GM23248 (cell line): ENCODE data around the gene SECISBP2L. TPM values are rescaled to one million over a fixed set of nuclear protein-coding genes. Genes with fewer than 3 reads are reported as not detected.

ENCODE experiments used
- DNase-seq: peaks from one replicate; pipeline ENCODE4 v3.0.0-alpha.2; 2015
- H2AFZ ChIP-seq: fragments of 200-600 bp; sonication (generic); 2 replicates; pipeline ENCODE4 v1.6.1; 2016; ENCODE audit warnings: antibody characterized with exemption
- H3F3A ChIP-seq: fragments of 200-600 bp; sonication (generic); 2 replicates; pipeline ENCODE4 v1.6.1; 2016; ENCODE audit warnings: mild to moderate bottlenecking, antibody characterized with exemption, mixed run types; ENCODE audit not compliant: insufficient read depth
- H3K27ac ChIP-seq: fragments of 200-600 bp; sonication (generic); 2 replicates; pipeline ENCODE4 v1.5.1; 2016; ENCODE audit warnings: mild to moderate bottlenecking
- H3K27me3 ChIP-seq: fragments of 200-600 bp; sonication (generic); replicated peaks from 2 replicates; pipeline ENCODE4 v1.6.1; 2016; ENCODE audit warnings: mild to moderate bottlenecking; ENCODE audit not compliant: insufficient read depth
- H3K36me3 ChIP-seq: fragments of 200-600 bp; sonication (generic); 2 replicates; pipeline ENCODE4 v1.6.1; 2016; ENCODE audit warnings: low read depth, mild to moderate bottlenecking
- H3K4me1 ChIP-seq: fragments of 200-600 bp; sonication (generic); 2 replicates; pipeline ENCODE4 v1.6.1; 2016; ENCODE audit warnings: mild to moderate bottlenecking; ENCODE audit not compliant: insufficient read depth
- H3K4me2 ChIP-seq: fragments of 200-600 bp; sonication (generic); one replicate; pipeline ENCODE4 v1.6.1; 2016; ENCODE audit warnings: mild to moderate bottlenecking; ENCODE audit not compliant: unreplicated experiment
- H3K4me3 ChIP-seq: fragments of 200-600 bp; sonication (generic); 2 replicates; pipeline ENCODE4 v1.5.1; 2016; ENCODE audit warnings: mild to moderate bottlenecking
- H3K79me2 ChIP-seq: fragments of 200-600 bp; sonication (generic); 2 replicates; pipeline ENCODE4 v1.6.1; 2016; ENCODE audit warnings: mild to moderate bottlenecking; ENCODE audit not compliant: insufficient read depth
- H3K9ac ChIP-seq: fragments of 200-600 bp; sonication (generic); 2 replicates; pipeline ENCODE4 v1.6.1; 2016; ENCODE audit warnings: mild to moderate bottlenecking
- H3K9me2 ChIP-seq: fragments of 200-600 bp; sonication (generic); 2 replicates; pipeline ENCODE4 v1.6.1; 2016; ENCODE audit warnings: mixed run types, mild to moderate bottlenecking, moderate library complexity; ENCODE audit not compliant: insufficient read depth
- H3K9me3 ChIP-seq: fragments of 200-600 bp; sonication (generic); one replicate; pipeline ENCODE4 v1.6.1; 2017; ENCODE audit warnings: low read depth
- H4K20me1 ChIP-seq: fragments of 200-600 bp; sonication (generic); 2 replicates; pipeline ENCODE4 v1.6.0; 2016; ENCODE audit not compliant: insufficient read depth
- EZH2 ChIP-seq: fragments of 200-600 bp; sonication (generic); IDR thresholded peaks from 2 replicates; pipeline ENCODE4 v1.6.1; 2018; ENCODE audit warnings: antibody characterized with exemption, mild to moderate bottlenecking; ENCODE audit not compliant: insufficient read depth, poor library complexity, severe bottlenecking
- EZH2phosphoT487 ChIP-seq: fragments of 200-600 bp; sonication (generic); IDR thresholded peaks from 2 replicates; pipeline ENCODE4 v1.6.1; 2018; ENCODE audit warnings: antibody characterized with exemption, moderate library complexity, mild to moderate bottlenecking, low read depth; ENCODE audit not compliant: insufficient read depth
- WGBS, 2 experiments: methylation state at CpG; one replicate each; pipeline ENCODE4 v1.1.6; 2015 to 2017; ENCODE audit warnings: low lambda C conversion rate in 2 of 2, low coverage in 1 of 2; ENCODE audit errors: missing lambda C conversion rate in 2 of 2; 5-methylcytosine and 5-hydroxymethylcytosine counted together
- in situ Hi-C: fragments of 300-500 bp; cut with MboI; formaldehyde crosslinking; loops from 2 replicates; pipeline ENCODE4 v1.15.0; 2020
- polyA plus RNA-seq: library from polyadenylated mRNA; unstranded; fragments of >200 nt; fragmentation: Nextera tagmentation; extraction: Ambion mirVana; gene quantifications from 2 replicates; pipeline ENCODE4 v1.2.1, GENCODE V29; 2016
- total RNA-seq: library from RNA; depleted of rRNA; stranded (reverse); fragments of >200 nt; shearing (Covaris generic); gene quantifications from 2 replicates; pipeline ENCODE4 v1.2.3, GENCODE V29; 2014

The SECISBP2L gene
- total and polyA plus RNA-seq, 2 experiments from 2014 or later: 26.8 to 29.8 TPM

DNA sequence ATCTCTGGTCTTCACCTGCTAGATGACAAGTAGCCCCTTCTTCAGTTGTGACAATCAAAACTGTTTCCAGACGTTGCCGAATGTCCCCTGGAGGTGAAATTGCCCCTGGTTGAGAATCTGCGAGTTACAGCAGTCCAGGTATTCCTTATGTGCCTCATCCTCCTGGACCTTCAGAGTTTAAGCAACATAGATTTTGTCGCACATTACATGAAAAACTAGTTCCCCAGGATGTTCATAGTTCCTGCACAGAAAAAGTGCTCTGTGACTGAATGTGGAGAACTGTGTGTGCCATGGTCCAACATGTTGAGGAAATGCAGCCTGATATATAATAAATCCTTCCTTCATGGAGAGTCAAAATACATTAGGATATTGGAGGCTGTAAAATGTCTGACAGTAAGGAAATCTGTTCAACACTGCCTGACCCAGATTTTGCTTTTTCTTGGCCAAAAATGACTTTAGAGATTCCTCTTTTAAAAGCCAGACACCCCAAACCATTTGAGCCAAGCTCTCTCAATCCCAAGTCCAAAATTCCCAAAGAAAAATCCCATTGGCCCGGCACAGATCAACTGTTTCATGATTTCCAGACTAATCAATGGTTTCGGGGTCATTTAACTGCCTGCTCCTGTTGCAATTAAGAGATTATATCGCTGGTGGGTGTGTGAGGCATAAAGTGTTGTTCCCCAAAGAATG lies 62.1 kb downstream of the SECISBP2L start:
- H3K4me1 ChIP-seq: peaks cover 20% of the 10 kb centered on the region
- no peaks in the 10 kb centered on the region for H3K79me2 ChIP-seq
- WGBS, 2 experiments: 44 to 45% methylated on average over 7 of the region's 7 CpGs
- no peak overlapping the region for H3K4me3 ChIP-seq
- in situ Hi-C loops: no loop called here
- H3K9me3 ChIP-seq: no peaks in the 10 kb centered on the region
- H3K9me2 ChIP-seq: no peaks in the 10 kb centered on the region
- peak overlapping the region; percentile 55 for H3K4me2 ChIP-seq
- no peaks in the 10 kb centered on the region for H4K20me1 ChIP-seq
- no peak overlapping the region for H2AFZ ChIP-seq
- peaks cover 4% of the 10 kb centered on the region; the same call in 1 of the 2 replicates for H3K36me3 ChIP-seq
- TF ChIP-seq EZH2 (no peak), EZH2phosphoT487 (no peak)
- no peaks in the 10 kb centered on the region for H3K27me3 ChIP-seq
- no peak overlapping the region for H3K9ac ChIP-seq
- peak overlapping the region; percentile 64 for H3K27ac ChIP-seq
- no peak for DNase-seq
- peaks cover 26% of the 10 kb centered on the region for H3F3A ChIP-seq

GRCh38 chr15:48983300-48983699 lies 62.9 kb downstream of the SECISBP2L start:
- WGBS, 2 experiments: 63 to 72% methylated on average over 5 of the region's 5 CpGs
- TF ChIP-seq EZH2phosphoT487 (no peak), EZH2 (no peak)
- in situ Hi-C loops: no loop called here

DNA sequence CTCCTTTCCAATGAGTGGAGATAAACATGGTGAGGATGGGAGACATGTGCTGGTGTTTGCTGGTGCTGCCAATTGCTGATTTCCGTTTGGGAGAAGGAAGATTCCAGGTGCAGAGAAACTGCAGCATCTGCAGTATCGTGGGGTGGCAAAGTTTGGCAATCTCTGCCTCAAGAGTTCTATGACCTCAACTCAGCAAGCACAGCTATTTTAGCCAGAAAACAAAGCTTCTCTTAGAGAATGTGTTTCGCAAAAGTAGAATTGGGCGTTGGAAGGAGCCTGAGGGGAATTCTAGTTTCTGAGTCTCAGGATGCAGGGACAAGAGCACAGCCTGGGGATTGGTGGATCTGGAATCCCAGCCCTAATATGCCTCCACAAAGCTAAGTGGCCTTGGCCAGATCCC lies 64.3 kb downstream of the SECISBP2L start:
- Histone ChIP-seq H3K9me2 (no peaks in the 10 kb centered on the region), H3K4me1 (peaks cover 20% of the 10 kb centered on the region), H2AFZ (no peak overlapping the region), H4K20me1 (no peaks in the 10 kb centered on the region), H3K27ac (no peak overlapping the region), H3K4me3 (no peak overlapping the region), H3K4me2 (no peak overlapping the region), H3K9ac (no peak overlapping the region), H3F3A (peaks cover 24% of the 10 kb centered on the region), H3K79me2 (no peaks in the 10 kb centered on the region), H3K36me3 (no peaks in the 10 kb centered on the region), H3K27me3 (no peaks in the 10 kb centered on the region), H3K9me3 (no peaks in the 10 kb centered on the region)
- 67 to 68% methylated on average over 4 of the region's 4 CpGs for WGBS, 2 experiments
- TF ChIP-seq EZH2 (no peak), EZH2phosphoT487 (no peak)
- in situ Hi-C loops: no loop called here
- no peak for DNase-seq

More at GRCh38 chr15:48983300-48983699, 62.9 kb downstream of the SECISBP2L start:
- Histone ChIP-seq H3F3A (peaks cover 26% of the 10 kb centered on the region), H3K4me3 (no peak overlapping the region), H2AFZ (no peak overlapping the region), H3K4me1 (peaks cover 20% of the 10 kb centered on the region), H3K9ac (no peak overlapping the region), H4K20me1 (no peaks in the 10 kb centered on the region), H3K27ac (no peak overlapping the region), H3K36me3 (no peaks in the 10 kb centered on the region), H3K79me2 (no peaks in the 10 kb centered on the region), H3K9me3 (no peaks in the 10 kb centered on the region), H3K4me2 (no peak overlapping the region), H3K27me3 (no peaks in the 10 kb centered on the region), H3K9me2 (no peaks in the 10 kb centered on the region)
- no peak for DNase-seq

DNA sequence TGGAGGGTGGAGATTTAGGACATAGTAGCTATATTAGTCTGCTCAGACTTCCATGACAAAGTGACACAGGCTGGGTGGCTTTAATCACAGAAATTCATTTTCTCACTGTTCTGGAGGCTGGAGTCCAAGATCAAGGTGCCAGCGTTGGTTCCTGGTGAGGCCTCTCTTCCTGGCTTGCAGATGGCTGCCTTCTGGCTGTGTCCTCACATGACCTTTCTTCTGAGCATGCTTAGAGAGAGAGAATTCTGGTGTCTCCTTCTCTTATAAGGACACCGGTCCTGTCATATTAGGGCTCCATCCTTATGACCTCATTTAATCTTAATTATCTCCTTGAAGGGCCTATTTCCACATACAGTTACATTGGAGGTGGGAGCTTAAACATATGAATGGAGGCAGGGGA lies 67.6 kb downstream of the SECISBP2L start:
- 86 to 88% methylated on average over 2 of the region's 2 CpGs for WGBS, 2 experiments
- Histone ChIP-seq H3K9me2 (no peaks in the 10 kb centered on the region), H4K20me1 (no peaks in the 10 kb centered on the region), H3F3A (no peaks in the 10 kb centered on the region), H3K36me3 (no peaks in the 10 kb centered on the region), H2AFZ (no peak overlapping the region), H3K79me2 (no peaks in the 10 kb centered on the region), H3K9ac (no peak overlapping the region), H3K4me1 (no peaks in the 10 kb centered on the region), H3K4me2 (no peak overlapping the region), H3K27ac (no peak overlapping the region), H3K4me3 (no peak overlapping the region), H3K9me3 (no peaks in the 10 kb centered on the region), H3K27me3 (no peaks in the 10 kb centered on the region)
- DNase-seq: no peak
- in situ Hi-C loops: no loop called here
- no peak for TF ChIP-seq EZH2phosphoT487
- TF ChIP-seq EZH2: no peak
